Esophagus muscularis mucosa (tissue), 3 donors: ENCODE results near the gene ZNF546.

Experiments
- CTCF ChIP-seq, 3 experiments: fragments of 200-600 bp in 2 of 3; fragments of 450-650 bp in 1 of 3; sonication (generic) in 2 of 3; IDR thresholded peaks; one replicate each; pipeline ENCODE4 v1.5.1; 2017 to 2019; ENCODE audit warnings: antibody characterized with exemption in 3 of 3, mild to moderate bottlenecking in 2 of 3, moderate library complexity in 1 of 3
- POLR2A ChIP-seq: fragments of 450-650 bp; IDR thresholded peaks from one replicate; pipeline ENCODE4 v1.6.1; 2017; ENCODE audit warnings: antibody characterized with exemption, moderate library complexity, mild to moderate bottlenecking, low read depth
- POLR2AphosphoS5 ChIP-seq, 2 donors: sonication (generic); formaldehyde crosslinking; IDR thresholded peaks; one replicate each; pipeline ENCODE4 v1.6.1; 2017; ENCODE audit warnings: antibody characterized with exemption in 2 of 2

GRCh38 chr19:39986643-39987042 lies 10.2 kb upstream of the ZNF546 start:
- TF ChIP-seq POLR2A (no peak), CTCF (IDR thresholded peaks at IDR 0.05) (no peak), POLR2AphosphoS5 (IDR thresholded peaks at IDR 0.05) (no peak)
